ENCODE results near the gene RDX. TPM values are rescaled to one million over a fixed set of nuclear protein-coding genes. Genes with fewer than 3 reads are reported as not detected.

RDX gene
- total RNA-seq, 1 donor from 2014 or later, result 125 TPM

DNA sequence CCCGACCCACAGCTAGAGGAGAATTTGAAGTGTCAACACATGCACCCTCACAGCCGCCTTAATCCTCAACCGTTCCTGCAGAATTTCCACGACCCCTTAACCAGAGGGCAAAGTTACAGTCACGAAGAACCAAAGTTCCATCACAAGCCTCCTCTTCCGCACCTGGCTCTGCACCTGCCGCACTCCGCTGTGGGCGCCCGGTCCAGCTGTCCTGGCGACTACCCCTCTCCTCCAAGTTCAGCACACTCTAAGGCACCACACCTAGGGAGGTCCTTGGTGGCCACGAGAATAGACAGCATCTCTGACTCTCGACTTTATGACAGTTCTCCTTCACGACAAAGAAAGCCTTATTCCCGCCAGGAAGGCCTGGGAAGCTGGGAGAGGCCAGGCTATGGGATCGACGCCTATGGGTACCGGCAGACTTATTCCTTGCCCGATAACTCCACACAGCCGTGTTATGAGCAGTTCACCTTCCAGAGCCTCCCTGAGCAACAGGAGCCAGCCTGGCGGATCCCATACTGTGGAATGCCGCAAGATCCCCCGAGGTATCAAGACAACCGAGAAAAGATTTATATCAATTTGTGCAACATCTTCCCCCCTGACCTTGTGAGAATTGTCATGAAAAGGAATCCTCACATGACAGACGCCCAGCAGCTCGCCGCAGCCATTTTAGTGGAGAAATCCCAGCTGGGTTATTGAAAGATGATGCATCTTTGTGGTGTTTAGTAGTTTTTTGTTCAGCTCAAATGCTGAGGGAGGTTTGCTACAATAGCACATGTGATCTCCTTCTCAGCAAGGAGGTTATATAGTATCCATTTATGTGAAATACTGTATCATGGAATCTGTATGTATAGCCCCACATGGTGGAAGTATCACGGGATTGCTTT is 131.1 kb downstream of the RDX start:
- DNase-seq, result no peak
- Histone ChIP-seq H3K27ac (replicated peaks) (no peak overlapping the region), H3K9me3 (replicated peaks) (no peaks in the 10 kb centered on the region), H3K36me3 (peaks cover 48% of the 10 kb centered on the region), H3K27me3 (ENCODE audit: low read depth) (no peaks in the 10 kb centered on the region), H3K4me1 (no peaks in the 10 kb centered on the region), H3K4me3 (no peak overlapping the region)
- intact Hi-C loops (cut with micrococcal nuclease), result no loop called here
- TF ChIP-seq, protein P1, sequence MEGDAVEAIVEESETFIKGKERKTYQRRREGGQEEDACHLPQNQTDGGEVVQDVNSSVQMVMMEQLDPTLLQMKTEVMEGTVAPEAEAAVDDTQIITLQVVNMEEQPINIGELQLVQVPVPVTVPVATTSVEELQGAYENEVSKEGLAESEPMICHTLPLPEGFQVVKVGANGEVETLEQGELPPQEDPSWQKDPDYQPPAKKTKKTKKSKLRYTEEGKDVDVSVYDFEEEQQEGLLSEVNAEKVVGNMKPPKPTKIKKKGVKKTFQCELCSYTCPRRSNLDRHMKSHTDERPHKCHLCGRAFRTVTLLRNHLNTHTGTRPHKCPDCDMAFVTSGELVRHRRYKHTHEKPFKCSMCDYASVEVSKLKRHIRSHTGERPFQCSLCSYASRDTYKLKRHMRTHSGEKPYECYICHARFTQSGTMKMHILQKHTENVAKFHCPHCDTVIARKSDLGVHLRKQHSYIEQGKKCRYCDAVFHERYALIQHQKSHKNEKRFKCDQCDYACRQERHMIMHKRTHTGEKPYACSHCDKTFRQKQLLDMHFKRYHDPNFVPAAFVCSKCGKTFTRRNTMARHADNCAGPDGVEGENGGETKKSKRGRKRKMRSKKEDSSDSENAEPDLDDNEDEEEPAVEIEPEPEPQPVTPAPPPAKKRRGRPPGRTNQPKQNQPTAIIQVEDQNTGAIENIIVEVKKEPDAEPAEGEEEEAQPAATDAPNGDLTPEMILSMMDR (IDR thresholded peaks at IDR 0.05; ENCODE audit: borderline replicate concordance), result no peak

DNA sequence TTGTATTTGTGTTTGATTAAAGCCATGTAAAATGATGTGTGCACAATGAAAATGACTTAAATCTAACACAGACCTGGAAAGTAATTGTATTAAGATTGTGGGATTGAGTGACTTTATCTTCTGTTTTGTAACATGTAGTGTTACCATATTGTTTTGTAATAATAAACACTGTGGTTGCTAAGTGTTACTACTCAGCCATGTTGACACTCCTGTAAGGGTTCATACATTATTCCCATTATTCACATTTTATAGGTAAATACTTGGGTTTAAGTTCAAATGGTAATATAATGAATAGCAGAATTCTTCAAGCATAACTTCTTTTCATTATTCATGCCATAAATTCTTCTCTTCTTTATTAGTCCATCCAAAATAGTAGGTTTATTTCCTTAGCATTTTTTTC is 134.2 kb downstream of the RDX start:
- Histone ChIP-seq H3K27me3 (ENCODE audit: low read depth) (no peaks in the 10 kb centered on the region), H3K36me3 (peaks cover 59% of the 10 kb centered on the region), H3K4me3 (no peak overlapping the region), H3K27ac (replicated peaks) (no peak overlapping the region), H3K9me3 (replicated peaks) (no peaks in the 10 kb centered on the region), H3K4me1 (no peaks in the 10 kb centered on the region)
- intact Hi-C loops (cut with micrococcal nuclease), result no loop called here
- TF ChIP-seq, protein P1 (IDR thresholded peaks at IDR 0.05; ENCODE audit: borderline replicate concordance), result no peak
- DNase-seq, result no peak

DNA sequence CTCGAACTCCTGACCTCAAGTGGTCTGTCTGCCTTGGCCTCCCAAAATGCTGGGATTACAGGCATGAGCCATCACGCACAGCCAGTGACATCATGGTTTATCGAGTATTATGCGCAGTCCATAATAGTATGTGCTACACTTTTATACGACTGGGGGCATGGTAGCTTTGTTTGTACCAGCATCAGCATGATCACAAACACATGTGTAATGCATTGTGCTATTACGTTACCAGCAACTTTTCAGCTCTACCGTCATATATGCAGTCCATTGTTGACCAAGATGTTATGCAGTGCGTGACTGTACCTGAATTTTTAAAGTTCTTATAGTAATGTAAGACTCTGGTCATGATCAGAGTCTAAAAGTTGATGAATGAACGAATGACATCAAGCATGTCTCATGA is 135.4 kb downstream of the RDX start:
- TF ChIP-seq, protein P1 (IDR thresholded peaks at IDR 0.05; ENCODE audit: borderline replicate concordance), result no peak
- H3K4me3 ChIP-seq, result no peak overlapping the region
- no peaks in the 10 kb centered on the region for H3K9me3 ChIP-seq (replicated peaks)
- no peak overlapping the region for H3K27ac ChIP-seq (replicated peaks)
- peaks cover 59% of the 10 kb centered on the region for H3K36me3 ChIP-seq
- intact Hi-C loops (cut with micrococcal nuclease), result no loop called here
- peaks cover 4% of the 10 kb centered on the region for H3K4me1 ChIP-seq
- no peak for DNase-seq
- no peaks in the 10 kb centered on the region for H3K27me3 ChIP-seq (ENCODE audit: low read depth)

DNA sequence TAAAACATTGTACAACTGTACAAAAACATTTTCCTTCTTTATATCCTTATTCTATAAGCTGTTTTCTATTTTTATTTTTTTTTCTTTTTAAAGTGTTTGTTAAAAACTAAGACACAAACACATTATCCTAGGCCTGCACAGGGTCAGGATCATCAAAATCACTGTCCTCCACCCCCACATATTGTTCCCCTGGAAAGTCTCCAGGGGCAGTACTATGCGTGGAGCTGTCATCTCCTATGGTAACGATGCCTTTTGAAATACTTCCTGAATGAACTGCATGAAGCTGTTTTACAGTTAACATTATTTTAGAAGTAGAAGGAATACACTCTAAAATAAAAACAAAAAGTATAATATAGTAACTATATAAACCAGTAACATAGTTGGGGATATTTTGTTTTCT is 136.0 kb downstream of the RDX start:
- intact Hi-C loops (cut with micrococcal nuclease), result no loop called here
- peaks cover 55% of the 10 kb centered on the region for H3K36me3 ChIP-seq
- no peak overlapping the region for H3K27ac ChIP-seq (replicated peaks)
- H3K4me1 ChIP-seq, result peaks cover 9% of the 10 kb centered on the region
- no peak for DNase-seq
- H3K4me3 ChIP-seq, result no peak overlapping the region
- TF ChIP-seq, protein P1 (IDR thresholded peaks at IDR 0.05; ENCODE audit: borderline replicate concordance), result no peak
- H3K27me3 ChIP-seq (ENCODE audit: low read depth), result no peaks in the 10 kb centered on the region
- H3K9me3 ChIP-seq (replicated peaks), result no peaks in the 10 kb centered on the region

DNA sequence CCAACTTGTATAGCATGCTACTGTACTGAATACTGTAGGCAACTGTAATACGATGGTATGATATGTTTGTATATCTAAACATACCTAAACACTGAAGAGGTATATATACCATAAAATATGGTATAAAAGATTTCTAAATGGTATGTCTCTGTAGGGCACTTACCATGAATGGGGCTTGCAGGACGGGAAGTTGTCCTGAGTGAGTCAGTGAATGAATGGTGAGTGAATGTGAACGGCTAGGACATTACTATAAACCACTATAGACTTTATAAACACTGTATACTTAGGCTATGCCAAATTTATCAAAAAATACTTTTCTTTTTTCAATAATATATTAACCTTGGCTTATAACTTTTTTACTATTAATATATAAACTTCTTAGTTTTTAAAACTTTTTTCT is 136.4 kb downstream of the RDX start:
- intact Hi-C loops (cut with micrococcal nuclease), result no loop called here

More for the DNA sequence above, 136.4 kb downstream of the RDX start:
- Histone ChIP-seq H3K27ac (replicated peaks) (no peak overlapping the region), H3K36me3 (peaks cover 51% of the 10 kb centered on the region), H3K4me1 (peaks cover 12% of the 10 kb centered on the region), H3K27me3 (ENCODE audit: low read depth) (no peaks in the 10 kb centered on the region), H3K9me3 (replicated peaks) (no peaks in the 10 kb centered on the region), H3K4me3 (no peak overlapping the region)
- TF ChIP-seq, protein P1 (IDR thresholded peaks at IDR 0.05; ENCODE audit: borderline replicate concordance), result no peak
- DNase-seq, result no peak
